NCI-H2081 (cell line): ENCODE results near the gene LSS.

ENCODE experiments used
- DNase-seq, 2 experiments: peaks; one replicate each; lab custom pipeline; 2025; lab: John Stamatoyannopoulos, UW

The LSS gene

DNA sequence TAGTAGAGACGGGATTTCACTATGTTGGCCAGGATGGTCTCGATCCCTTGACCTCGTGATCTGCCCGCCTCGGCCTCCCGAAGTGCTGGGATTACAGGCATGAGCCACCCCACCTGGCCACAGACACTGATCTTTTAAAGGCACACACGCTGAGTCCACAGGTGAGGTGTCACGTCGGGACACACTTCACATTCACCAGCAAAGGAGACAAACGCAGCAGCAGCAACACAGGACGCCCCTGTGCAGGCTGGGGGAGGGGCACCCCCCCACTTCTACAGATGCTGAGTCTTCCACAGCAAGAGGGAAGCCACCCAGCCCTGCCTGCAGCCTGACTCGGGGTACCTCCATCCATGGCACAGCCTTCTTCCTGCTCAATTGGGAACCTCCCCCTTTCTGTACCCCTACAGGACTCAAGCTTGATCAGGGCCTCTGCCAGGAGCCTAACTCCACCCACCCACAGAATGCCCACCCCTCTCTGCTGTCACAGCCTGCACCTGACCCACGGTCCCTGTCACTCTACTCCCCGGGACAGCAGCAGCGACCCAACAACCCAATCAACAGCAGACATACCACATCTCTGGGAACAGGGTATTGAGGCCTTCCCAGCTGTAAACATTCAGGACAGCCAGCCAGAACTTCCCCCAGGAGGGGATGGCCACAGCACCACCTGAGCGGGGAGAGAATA is 9.5 kb downstream of the LSS start:
- DNase-seq = no peak

DNA sequence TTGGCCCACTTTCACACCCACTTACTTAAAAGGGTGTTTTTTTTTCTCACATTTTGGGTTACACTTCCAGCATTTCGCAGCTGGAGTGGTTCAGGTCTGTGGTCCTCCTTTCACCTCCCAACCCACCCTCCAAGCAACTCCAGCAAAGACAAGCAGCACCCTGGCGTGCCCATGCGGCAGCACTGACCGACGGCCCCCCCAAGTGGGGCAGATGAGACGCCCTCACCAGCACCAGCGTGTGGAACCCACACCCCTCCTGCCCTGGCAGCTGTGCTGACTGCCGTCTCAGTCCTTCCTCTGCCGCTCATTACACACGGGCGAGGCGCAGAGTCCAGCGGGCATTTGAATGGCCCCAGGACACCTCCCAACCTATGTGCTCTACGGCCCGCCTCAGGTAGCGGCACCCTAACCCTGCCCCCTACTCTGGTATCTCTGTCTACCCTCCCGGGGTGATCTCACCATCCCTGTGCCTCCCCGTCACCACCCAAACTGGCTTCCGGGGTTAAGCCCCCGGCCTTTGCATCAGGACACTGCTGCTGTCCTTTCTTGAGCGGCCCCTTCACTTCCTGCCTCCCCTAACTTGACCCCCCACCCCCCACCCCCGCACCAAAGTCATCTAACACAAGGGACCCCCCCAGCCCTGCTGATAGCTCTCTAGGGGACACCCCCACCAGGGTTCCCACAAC is 10.9 kb downstream of the LSS start:
- DNase-seq = no peak

DNA sequence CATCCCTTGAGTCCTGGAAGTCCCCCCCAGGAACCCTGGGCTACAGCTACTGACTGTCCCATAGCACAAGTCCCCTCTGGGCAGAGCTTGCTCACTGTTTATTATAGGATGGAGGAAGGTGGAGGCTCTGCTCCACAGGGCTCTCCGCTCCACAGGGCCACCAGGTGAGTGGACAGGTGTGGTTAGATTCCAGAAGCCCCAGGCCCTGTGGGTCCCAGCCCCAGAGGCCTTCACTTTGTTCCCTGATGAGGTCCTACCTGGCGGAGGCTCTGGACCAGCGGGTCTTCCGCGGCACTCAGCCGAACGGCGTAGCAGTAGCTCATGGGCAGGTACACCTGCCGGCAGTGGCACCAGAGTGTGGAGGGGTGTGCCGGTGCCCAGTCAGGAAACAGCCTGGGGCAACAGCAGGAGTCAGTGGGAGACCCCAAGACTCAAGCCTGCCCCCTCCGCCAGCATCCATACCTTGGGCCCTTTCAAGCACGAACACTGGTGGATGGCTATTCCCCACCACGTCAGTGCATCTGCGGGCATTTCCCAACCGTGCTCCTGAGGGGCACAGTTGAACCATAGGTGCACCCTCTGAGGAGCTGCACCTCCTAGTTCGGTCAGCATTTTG is 12.3 kb downstream of the LSS start:
- no peak for DNase-seq

GRCh38 chr21:46215436-46216131 is 13.0 kb downstream of the LSS start:
- no peak for DNase-seq

DNA sequence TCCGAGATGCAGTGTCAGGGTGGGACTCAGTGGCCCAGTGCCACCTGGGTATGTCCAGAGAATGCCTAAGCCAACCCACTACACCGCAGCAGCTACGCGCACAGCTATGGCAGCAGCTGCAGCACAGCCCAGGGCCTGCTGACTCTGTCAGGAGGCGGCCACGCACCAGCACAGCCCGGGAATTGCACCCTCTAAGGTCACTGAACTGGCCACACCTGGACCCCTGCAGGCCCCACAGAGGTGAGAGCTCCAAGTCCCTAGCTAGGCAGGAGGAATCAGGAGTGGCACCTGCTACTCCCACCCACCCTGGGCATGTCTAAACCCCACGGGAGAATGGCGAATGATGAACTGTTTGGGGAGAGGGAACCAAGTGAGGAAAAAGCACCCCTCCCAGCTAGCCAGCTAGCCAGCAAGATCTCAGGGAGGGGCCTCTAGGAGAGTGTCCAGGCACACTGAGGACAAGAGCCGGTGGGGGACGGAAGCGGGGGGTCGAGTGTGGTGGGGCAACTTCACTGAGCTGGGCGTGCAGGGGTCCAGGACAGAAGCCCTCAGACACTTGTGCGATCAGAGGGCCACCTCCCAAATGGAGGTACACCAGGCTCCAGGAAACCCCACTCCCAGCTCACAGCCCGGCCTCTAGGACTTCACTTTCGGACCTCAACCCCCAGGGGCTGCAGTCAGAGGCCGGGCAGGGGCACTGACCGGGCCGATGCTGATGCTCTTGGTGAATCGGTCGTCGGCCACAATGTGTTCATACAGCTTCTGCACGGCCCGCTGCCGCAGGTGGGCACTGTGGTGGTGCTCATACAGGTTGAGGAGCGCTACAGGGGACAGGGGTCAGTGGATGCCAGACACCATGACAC is 13.9 kb downstream of the LSS start:
- DNase-seq = no peak

DNA sequence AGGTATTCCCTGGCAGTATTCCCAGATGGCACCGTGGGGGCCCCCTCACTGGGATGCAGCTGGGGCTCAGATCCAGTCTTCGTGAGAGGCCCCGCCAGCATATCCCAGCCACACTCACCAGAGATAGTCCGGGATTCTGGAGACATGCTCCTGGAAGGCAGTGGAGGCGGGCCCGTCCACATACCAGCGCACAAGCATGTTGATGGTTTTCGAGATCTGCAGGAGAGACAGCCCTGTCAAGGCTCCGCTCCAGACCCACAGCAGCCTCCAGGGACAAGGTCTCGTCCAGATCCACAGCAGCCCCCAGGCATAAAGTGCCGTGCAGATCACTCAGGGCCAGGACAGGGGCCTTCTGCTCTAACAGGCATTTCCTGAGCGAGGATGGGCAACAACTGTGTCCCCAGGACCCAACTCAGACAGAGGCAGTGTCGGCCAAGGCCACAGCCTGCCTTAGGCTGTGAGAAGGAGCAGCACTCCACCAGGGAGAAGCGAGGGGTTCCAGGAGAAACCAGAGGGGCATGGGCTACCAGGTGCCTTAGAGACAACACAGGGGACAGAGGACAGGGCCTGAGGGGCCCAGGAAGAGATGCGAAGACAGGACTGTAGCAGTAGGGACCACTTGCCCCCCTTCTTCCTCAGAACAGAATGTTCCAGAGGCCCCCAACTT is 14.8 kb downstream of the LSS start:
- DNase-seq = no peak

DNA sequence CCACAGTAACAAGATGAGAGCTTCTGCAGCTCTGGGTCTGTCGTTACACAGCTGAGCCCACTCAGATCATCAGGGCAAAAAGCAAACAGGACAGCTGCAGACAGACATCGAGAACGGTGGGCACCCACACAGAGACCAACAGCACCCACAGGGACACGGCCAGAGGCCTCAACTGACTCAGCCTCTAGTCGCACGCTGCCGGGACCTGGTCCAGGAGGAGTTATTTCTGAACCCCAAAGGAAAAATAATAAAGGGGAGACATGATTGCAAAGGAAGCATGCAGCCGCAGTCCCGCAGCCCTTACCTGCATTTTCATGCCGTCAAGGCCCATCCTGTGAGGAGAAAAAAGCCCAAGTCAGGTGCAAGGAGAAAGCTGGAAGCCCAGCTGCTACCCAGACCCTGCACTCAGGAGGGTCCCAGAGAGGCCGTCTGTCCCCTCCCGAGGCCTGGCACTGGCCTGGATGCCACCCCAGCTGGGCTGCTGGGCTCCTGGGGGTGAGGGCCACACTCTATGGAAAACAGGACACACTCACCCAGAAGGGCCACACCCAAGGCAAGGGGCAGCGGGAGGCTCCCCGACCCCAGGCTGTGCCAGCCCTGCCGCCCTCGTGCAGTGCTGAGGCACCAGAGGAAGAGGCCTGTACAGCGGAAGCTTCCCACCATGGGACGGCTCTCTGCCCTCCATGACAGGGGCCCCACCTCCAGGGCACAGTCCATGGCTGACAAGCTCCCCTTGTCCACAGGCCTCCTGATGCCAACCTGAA is 15.7 kb downstream of the LSS start:
- DNase-seq = no peak

DNA sequence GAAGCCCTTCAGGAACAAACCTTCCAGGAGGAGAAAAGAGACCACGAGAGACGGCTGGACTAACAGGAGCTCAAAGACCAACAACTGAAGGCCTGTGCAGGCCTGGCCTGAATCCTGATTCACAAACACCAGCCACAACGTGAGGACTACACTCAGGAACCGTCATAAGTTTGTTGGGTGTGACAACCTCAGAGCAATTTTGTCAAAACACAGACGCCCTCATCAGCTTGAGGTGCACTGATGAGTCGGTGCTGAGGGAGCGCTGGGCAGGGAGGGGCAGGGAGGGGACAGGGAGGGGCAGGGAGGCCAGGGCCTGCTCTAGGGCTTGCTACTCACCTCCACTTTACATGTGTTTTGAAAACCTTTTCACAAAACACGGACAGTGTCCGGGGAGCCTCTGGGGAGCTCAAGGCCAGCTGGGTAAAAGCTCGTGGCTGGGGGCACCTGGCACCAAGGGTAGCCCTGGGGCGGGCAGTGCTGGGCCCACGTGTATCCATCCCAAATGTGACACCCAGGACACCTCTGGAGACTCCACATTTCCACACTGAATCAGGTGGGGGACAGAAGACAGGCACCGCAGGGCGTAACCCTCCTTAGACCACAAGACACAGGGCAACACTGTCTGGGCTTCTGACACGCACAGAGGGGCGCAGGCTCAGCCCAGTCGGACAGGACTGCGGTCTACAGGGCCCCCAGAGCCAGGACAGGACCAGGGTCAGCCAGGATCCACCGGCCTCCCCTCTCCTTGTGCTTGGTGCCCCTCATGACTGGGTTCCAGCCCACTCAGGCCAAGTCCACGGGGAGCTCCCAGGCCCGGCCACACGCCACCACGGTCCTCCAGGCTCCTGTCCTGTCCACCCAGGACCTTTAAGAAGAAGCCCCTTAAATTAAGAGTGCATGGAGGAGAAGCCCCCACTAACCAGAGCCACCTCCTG is 16.5 kb downstream of the LSS start:
- no peak for DNase-seq

DNA sequence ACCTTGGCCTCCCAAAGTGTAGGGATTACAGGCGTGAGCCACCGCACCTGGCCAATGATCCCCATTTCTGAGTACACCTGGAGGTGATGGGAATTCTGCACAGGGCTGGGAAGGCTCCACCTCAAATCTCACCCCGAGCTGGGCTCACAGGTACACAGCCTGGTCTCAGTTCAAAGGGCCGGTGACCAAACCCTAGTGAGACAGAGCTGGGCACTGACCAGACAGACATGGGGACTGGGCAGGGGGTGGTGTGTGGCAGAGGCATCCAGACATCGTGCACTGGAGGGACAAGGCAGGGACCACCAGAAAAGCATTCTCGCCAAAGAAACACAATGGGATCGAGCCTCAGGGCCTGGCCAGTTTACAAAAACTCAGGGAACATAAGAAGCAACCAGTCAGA is 17.2 kb downstream of the LSS start:
- DNase-seq = no peak

- no peak for DNase-seq
These were observed 18.0 kb downstream of the LSS start for GRCh38 chr21:46210378-46211136.

DNA sequence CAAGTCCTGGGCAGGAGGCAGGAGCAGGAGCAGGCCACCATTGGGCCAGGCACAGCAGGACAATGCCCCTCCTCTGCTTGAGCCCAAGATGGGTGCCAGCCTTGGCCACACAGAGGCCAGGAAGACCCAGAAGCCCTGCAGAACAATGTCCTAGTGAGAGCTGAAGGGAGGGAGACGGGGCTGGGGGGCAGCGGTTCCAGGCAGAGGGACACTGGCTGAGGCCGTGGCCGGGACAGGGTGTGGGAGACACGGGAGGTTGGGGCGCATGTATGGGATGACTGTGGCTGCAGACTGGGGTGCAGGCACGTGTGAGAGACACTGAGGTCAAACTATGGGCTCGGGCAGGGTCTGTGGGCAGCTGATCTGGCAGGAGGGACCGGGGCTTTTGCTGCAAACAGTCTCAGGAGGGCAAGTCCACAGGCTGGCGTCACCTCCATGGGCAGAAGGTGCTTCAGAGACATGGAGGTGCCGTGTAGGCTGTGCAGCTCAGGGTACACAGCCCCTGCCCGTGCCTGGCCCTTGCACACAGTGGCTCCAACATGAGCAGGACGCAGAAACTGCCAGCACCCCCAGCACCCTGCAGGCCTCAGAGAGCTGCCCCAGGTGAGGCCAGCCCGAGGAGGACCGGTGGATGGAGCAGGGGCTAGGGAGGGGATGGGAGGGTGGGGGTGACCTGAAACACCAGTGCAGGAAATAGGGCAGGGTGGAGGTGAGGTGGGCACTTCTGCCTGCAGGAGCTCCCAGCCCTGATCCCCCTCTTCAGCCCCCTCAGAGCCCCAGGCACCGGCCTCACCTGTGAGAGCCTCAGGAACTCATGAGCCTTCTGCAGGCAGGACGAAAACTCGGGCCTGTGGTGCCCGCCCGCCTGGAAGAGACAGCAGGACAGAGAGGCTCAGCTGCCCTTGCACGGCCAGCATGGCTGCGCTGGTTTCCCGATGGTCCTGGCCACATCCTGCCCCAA is 19.5 kb downstream of the LSS start:
- DNase-seq = no peak

DNA sequence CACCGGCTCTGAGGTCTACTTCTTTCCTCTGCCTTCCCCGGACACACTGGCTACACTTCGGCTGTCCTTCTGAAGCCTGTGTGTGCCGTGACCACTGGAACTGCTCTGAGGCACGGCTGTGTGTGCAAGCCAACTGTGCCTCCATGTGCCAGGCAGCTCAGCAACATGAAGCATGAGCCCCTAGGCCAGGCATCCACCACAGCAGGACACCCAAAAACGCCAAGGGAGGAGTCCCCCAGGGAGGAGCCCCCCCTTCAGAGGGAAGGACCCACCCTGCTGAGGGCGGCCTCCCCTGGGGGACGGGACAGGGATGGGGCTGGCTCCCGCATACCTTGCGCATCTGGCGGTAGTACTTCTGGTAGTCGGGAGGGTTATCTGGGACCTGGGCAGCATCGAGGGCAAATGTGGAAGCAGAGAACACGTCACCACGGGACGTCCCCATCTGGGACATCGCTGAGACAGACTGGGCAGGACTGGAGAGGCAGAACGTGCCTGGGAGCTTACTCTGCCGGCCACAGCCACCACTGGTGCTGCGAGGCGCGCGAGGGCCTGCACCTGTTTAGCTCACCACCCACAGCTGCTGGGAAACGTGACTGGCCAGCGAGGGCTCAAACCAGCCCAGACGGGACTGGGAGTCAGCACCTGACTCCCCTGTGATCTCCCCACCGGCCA is 20.5 kb downstream of the LSS start:
- no peak for DNase-seq

DNA sequence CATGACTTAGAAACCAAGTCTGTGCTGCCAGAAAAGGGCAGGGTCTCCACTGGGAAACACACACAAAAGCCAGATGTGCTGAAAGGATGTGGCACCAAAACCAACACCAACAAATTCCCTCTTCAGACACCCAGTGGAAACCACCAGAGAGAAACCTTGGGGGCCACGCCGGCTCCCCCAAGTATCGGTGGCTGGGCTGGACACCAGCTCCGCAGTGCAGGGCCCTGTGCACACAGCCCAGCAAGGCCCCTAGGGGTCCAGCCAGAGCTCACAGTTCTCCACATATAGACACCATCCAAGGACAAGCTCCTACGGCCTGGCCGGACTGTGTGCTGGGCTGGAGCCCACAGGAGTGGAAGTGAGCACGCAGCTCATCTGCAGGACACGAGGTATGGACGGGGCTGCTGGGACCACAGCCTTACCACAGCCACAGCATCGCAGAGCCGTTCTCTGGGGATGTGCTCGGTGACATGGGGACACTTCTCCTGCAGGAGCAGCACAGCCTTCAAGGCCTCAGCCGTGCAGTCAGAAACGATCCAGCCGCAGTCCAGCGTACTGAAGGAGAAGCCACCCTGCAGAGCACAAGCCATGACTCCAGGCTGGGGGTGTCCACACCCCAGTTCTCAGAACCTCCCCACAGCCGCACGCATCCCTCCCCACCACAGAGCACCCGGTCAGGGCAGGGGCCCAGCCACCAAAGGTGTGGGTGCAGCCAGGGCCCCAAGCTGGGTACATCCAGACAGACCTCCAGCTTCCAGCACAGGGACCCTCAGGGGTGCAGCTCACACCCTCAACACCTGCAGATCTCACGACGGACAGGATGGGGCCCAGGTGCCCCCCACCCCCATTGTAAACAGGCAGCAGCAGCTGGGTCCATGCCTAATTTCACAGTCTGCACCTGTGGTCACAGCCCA is 21.3 kb downstream of the LSS start:
- DNase-seq = no peak

- DNase-seq = no peak
These were observed 22.2 kb downstream of the LSS start for GRCh38 chr21:46206163-46207005.

DNA sequence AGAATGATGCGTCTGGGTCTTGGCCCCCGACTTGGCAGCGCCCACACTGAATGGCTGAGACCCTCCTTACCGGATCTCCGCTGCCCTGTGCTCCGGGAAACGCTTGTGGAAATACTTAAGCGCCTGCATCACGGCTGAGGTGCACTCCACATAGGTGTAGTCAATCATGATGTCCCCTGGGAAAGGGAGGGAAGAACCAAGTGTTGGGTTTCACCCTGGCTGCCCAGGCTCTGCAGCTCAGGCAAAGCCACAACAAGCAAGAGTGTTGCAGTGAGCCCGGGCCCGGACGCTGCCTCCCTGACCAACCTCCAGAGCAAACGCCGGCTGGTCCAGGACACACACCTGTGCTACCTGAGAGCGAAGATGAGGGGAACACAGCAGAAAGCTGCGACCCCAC is 22.8 kb downstream of the LSS start:
- no peak for DNase-seq
